CD4-positive, alpha-beta T cell treated with Interleukin-1 beta for 1 hour (primary cell): ENCODE results near the gene XYLT1.

Experiments
- DNase-seq, 2 donors: peaks; one replicate each; pipeline ENCODE4 v3.0.0-alpha.2; 2020 to 2022

Gene XYLT1

DNA sequence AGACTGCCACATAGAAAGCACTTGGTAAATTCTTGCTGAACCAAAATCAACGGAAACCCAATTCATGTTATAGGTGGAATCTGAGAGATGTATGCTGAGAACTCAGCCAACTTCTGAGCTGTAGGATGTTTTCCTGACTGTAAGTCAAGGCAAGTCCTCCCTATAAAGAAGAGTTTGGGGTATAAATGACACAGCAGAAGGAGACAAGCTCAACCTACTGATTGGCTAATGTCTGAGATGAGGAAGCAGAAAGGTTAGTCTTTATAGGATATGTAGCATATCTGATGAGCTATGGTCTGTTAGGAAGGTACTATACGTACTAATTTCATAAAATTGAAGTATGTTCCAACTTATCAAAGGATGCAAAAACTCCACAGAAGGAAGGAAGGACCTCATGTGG is 99.5 kb downstream of the XYLT1 start:
- DNase-seq, result no peak

DNA sequence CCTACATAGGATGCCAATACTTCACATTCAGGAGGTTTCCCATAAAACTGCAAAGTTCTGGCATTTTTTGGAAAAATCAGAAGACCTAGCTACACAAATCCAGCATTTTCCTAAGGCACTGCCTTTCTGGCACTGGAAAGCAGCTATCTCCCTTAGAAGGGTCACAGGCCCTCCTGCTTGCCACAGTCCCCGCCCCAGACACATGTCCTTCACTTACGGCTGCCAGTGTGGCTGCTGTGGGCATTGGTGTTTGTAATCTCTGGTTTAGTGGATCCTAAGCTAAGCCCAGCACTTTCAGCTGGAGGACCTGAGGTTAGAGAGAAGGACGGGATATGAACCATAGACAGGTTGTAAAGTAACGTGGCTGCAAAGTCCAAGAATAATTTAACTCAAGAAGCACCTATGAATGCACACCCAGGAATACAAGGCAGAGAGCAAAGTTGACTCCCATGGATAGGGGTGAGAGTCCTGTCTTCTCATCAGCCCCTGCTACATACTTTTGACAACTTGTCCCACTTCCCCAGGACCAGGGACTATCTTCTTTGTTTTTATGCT is 100.0 kb downstream of the XYLT1 start:
- DNase-seq, result no peak

DNA sequence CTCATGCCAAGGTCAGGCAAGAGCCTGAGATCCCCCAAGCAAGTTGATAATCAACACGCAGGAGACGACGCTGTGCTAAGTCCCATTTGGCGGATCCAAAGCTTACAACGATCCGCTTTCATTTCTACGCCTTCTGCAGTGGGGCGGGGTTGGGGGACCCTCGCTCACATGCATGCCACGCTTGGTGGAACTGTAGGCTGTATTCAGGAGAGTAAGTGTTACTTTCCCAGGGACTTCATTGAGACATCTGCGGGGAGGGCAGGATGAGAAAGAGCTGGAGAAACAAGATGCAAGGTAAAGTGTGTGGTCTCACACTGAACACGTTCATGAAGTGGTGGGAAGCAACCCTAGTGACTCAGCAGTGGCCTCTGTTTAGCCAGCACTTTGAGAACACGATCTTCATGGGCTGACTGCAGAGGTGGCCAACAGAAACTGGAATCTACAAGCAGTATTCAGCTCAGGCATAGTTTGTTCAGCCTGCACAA is 100.5 kb downstream of the XYLT1 start:
- DNase-seq, result no peak

DNA sequence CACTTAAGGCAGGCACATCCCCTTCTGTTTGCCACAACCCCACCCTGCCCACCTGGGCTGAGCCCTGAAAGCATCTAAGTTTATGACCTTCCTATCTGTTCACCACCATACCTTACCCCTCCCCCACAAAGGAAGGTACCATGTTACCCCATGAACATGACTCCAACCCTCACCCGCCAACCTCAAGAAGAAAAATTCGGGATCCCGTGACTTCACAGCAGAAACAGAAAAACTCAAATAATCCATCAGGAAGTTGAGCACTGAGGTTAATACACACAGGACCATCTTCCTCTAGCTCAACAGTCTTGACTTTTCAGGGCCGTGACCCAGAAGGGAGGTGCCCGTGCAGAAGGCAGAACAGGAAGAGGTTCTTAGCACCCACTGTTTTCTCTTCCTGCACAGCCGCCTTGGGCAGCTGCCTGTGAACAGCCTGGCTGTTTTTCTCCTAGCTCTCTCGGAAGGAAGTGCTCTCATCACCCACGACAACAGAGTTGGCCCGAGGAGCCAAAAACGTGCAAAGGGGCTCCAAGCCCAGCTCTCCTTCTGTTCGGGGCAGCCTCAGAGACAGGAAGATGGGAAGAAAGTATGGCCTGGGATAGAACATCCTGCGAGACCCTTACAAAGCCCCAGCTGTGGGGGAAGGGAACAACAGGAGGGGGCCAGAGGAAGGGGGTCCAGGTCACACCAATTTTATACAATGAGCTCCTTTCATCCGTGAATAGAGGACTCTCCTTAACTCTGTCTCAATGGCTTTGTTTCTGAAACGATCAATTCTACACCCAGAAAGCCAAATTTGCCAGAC is 101.1 kb downstream of the XYLT1 start:
- peak; percentile 82 to 86 for DNase-seq

DNA sequence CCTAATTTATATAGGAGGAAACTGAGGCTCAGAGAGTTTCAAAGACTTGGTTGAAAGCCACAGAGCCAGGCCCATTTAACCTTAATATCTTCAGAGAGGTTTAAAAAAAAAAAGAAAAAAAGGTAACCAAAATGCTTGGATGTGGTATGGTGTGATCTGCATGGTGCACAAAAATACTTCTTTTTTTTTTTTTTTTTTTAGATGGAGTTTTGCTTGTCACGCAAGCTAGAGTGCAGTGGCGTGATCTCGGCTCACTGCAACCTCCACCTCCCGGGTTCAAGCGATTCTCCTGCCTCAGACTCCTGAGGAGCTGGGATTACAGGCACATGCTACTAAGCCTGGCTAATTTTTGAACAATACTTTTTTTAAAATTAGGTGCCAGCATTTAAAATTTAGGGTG is 101.8 kb downstream of the XYLT1 start:
- peak in 1 of 2 donors; percentile 39 for DNase-seq

DNA sequence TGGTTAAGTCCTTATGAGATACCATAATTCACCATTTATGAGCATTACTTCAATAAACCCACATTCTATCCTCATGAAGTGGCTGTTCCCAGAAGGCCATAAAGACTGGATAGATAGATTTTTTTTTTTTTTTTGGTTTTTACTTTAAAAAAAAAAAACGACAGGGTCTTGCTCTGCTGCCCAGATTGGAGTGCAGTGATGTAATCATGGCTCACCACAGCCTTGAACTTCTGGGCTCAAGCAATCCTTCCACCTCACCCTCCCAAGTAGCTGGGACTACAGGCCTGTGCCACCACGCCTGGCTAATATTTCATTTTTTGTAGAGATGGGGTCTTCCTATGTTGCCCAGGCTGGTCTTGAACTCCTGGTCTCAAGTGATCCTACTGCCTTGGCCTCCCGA is 102.3 kb downstream of the XYLT1 start:
- no peak for DNase-seq

DNA sequence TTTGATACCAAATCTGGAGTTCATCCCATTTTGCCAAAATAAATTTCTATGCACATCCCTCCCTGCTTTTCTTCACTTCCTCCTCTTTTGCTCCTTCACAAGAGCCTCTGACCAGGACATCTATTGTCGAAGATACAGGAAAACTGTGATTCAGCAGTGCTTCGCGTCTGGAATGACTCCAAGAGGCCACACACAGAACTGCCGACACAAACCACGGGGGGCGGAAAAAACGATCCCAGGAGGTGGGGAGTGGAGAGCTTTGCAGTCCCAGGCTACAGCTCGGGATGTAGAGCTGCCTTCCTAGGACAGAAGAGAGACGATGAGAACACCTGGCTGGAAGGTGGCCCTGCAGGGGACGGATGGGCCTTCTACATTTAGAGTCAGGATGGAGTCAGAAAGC is 102.8 kb downstream of the XYLT1 start:
- no peak for DNase-seq

DNA sequence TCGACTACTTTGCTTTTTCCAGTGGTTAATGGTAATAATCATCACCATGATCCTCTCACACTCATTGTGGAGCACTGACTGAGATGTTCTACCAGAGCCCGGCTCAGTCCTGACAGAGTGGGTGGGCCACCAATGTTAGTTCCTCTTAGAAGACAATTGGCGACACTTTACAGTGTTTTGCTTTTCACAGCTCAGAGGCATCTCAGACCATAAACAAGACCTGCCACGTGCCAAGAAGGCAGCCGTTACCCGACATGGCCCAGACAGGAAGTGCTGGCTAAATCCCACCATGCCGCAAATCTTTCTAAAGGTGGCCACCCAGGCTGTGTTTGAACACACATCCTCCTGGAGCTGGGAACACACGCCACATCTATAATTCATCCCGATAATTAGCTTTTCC is 103.7 kb downstream of the XYLT1 start:
- DNase-seq, result peak in 1 of 2 donors; percentile 67

DNA sequence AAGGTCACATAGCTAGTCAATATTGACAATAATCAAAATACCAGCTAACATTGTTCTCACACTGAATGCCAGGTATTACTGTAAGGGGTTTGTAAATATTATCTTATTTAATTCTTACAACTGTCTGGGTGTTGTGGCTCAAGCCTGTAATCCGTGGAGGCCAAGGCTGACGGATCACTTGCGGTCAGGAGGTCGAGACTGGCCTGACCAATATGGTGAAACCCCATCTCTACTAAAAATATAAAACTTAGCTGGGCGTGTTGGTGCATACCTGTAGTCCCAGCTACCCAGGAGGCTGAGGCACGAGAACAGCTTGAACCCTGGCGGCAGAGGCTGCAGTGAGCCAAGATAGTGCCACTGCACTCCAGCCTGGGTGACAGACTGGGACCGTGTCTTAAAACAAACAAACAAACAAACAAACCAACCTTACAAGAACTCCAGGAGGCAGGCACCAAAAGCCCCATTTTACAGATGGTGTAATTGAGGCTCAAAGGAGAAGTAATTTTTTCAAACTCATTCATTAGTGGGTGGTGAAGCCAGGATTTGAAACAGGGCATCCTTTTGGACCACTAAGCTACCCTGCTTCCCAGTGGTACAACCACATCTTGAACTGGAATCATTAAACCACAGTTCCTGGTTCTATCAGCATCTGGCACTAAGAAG is 104.3 kb downstream of the XYLT1 start:
- DNase-seq, result no peak

DNA sequence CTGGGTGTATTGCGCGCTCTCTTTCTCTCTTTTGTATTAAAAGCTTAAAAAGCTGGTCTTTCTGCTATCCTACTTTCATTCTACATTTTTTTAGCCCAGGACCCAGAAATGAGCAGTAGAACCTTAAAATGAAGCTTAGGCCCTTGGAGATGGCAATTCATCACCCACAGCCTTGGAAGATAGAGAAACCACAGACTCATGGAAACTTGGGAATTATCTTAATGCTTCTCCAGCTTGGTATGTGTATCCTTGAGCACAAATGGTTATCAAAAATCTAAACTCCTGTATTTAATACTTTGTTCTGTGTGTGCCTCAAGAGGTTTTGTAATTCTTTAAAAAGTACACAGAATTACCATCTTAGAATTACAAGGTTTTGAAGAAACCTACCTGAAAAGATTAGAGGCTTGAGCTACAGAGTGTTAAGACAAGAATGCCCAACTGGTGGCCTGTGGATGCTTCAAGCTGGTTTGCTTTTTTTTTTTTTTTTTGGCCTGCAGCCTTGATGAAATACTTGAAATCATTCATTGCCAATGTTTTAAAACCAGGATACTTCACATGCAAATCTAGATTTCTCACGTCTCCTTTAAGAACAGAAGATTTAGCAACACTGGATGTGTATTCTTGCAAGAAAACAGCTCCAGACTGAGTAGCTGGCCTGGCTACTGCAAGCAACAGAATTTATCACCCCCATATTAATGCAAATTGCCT is 105.0 kb downstream of the XYLT1 start:
- no peak for DNase-seq

DNA sequence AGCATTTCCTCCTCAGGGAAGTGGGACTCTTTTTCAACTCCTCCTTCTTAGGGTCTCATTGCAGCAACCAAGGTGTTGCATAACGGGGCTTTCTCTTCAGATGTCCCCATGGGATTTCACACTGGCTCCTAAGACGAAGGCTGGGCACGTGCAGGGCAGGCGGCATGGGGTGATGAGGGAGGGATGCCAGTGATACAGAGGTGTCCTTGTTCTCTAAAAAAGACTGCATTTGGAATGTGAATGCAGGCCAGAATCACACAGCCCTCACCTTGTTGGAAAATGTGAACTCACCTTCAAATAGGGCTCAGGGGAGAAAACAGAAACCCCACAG is 105.6 kb downstream of the XYLT1 start:
- DNase-seq, result no peak

DNA sequence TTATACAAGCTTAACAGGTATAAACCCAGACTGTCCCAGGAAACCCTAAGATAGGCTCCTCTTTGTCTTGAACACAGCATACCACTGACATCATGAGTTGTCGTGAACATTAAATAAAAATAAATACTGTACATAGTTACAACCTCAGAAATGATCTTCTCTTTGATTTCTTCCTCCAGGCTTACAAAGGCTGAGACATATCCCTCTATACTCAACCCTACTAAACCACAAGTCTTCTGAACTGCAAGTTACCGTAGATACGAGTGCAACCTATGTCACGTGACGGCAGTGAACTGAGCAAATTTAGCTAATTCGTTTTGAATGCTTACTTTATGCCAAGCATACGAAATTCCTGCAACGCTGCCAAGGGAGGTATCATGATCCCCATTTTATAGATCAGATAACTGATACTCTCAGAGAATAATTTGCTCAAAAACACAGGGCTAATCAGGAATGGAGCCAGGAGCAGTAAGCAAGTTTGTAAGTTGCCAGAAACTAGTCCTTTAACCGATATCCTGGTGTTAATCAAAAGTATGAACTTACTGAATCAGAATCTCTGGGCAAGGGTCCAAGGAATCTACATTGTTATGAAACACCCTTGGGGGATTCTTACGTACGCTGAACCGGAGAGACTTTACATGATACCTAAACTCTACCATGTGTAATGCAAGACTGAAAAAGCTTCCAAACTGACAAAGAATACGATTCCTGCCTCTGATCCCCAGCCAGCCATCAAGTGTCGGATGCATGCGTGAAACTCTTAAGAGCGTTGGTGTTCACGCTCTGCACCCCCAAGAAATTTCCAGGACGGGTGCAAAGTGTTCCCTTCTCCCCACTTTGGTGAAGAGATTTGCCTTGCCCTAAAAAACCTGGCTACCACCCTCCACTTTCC is 106.2 kb downstream of the XYLT1 start:
- peak; percentile 73 to 80 for DNase-seq

DNA sequence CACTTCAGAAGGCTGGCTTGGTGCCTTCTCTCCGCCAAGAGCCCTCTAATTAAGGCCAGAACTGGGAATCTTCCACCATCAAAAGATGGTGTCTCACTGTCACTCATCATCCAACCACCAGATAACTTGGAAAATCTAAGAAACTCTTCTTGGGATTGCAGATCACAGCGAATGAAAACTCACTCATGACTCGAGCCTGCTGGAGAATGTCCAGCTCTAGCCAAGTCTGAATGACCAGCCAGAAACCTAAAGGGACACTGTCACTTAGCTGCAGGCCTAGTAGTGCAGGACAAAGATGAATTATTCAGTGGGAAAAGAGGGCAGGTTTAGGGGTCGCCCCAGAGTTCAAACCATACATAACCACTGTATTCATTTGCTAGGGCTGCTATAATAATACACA is 107.8 kb downstream of the XYLT1 start:
- DNase-seq, result no peak

DNA sequence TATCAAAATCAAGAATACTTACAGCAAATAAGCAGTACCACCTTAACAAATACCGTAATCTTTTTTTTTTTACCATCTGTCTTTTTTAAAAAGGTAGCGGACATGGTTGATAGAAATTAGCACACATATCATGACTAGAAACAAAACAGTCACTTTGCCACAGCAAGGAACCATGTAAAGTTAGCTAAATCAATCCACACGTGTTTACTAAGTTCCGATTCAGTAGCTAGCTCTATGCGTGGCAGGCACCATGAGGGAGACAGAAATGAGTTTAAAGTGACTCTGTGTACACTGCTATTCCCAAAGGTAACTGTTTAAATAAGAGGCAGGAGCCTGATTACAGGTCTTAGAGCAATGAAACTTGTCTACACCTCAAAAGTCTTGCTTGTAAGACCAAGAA is 108.6 kb downstream of the XYLT1 start:
- no peak for DNase-seq

DNA sequence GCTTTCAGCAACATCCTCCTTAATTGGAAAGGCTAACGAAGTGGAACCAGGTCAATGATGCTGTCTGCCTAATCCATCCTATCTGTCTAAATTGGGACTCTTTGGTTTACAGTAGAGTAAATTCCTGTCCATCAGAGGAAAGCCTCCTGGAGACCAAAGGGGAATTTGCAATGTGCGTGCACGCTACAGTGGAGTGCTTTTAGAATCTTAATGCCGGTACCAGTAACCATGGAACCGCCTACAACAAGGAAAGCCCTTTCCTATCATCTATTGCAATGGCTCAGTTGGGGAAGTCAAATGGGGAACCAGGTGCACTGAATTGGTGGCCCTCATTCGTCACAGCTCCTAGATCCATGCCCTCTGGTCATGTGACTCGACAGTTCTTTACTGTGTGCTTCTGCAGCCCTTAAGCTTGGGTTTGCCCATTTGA is 110.1 kb downstream of the XYLT1 start:
- peak in 1 of 2 donors; percentile 77 for DNase-seq

DNA sequence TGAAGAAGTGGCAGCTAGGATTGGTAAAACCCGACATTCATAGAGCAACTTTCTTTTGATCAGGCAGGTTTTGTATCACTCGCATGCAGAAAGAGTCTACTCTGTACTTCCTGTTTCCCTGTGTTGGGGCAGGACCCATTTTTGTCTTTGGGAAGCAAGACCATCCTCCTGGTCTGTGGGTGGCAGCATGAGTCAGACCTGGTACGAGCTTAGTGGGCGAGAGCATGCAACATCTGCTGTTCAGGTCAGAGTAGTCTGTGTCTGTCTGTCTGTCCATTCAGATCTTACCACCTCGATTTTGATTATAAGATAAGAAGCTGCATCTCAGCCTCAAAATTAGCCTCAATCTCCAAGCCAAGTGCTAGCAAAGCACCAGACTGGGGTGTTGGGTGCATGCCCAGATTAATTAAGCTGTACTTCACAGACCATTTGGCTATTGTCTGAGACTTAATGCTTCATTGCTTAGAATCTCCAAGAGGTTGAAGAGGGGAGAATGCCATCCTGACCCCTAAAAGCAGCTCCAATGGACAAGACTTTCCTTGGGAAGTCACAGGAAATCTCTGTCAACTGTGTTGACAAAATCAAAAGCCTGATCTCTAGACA is 110.9 kb downstream of the XYLT1 start:
- peak; percentile 43 to 70 for DNase-seq

DNA sequence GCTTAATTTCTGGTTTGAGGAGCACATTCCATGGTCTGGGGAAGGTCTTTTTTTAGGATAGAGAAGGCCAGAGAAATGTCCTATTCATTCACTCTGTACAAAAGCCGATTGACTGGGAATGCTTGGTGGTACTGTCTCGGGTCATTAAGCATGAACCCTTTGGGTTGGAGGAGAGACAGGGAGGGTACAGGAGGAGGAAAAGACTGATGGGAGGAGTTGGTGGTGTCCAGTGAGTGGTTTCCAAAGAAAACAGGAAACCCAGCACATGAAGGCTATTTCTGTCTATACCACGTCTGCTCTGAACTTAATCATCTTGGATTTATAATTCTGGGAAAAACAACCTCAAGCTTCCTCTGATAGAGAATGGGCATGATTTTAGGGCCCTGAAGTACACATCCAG is 111.9 kb downstream of the XYLT1 start:
- no peak for DNase-seq

DNA sequence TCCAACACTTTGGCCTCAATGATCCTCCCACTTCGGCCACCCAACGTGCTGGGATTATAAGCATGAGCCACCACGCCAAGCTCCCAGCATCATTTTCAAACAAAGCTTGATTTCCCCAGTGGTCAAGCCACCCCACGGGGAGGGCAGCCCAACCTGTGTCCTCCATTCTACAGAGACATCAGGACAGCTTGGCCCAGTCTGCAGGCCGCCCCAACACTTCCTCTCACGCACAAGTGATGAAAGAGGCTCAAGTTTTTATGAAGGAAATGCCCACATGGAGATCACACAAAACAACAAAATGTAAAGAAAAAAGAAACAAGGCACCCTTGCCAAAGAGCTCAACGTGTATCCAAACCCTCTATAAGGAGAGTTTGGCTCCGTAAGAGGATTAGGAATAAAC is 112.4 kb downstream of the XYLT1 start:
- DNase-seq, result no peak

DNA sequence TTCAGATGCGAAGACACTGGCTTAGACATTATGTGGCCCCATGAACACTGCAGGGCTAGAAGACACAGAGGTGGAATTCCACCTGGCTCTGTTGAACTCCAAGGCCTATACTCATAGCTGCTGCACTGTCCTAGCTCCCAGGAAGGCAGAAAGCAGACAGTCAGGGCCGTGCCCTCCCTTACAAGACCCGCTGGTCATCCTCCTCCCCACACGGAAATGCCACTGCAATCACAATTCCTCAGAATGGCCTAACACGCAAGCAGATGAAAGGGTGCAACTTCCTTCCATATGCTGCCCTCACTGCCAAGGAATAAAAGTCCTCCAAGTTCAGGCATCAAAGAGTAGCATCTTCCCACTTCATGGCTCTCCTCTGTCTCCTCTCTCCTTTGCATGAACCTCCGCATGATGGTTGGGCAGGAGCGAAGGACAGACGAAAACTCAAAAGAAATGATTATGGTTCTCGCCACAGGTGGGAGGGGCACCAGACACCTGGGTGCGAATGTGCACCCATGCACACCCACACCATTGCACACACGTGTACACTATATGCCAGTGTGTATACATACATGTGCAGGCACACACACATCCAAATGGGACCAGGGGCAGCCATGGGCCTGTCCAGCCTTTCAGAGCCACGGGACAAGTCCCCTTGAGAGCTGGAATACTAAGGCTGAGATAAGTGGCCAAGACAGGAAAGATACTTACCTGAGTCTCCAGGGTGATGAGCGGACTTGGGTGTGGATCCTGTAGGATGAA is 113.3 kb downstream of the XYLT1 start:
- DNase-seq, result no peak

DNA sequence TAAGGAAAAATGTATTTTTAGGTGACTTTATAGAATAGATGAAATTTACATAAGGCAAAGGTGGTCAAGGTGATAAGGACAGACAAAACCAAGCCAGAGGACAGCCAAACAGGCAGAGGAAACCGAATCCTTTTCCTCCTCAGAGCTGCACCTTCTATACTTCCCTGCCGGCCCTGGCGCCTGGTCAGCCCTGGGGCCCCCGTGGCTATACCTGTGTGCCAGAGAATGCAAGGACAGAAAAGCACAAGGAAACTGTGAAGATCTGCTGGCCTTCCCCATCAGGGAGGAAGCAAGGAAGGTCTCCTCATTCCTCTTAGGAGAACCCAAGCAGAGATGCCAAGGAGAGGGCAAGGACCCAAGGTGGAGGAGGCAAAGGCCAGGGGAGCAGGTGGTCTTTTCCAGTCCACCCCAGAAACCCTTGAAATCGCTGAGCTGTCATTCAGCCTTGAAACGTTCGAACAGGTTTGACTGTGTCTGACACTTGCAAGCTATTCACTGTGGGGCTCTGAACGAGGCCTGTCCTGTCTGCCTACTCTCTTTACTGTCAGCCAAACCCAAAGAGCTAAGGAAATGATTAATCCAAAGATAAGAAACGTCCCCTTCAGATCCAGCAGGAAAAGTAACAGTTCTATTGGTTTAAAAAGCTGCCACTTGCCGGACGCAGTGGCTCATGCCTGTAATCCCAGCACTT is 114.4 kb downstream of the XYLT1 start:
- DNase-seq, result no peak

DNA sequence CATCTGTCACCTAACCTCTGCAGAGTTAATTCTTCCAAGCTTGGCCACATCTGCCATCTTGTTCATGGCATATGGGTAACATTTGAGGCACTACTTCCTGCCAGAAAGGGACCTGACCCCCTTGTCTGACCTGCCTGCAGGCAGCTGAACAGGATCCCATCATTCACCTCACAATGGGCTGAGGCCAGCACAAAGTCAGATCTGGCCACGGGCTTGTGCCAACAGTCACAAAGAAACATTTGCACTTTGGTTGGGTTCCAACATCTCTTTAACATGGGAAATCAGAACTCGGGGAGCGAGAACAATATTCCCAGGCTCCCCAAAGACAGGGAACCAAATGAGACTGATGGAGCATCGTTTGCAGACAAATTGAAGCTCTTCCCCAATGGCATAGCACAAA is 116.1 kb downstream of the XYLT1 start:
- no peak for DNase-seq
